ENCODE results near the gene NDST4.

GRCh38 chr4:115101675-115102074 is 11.7 kb downstream of the NDST4 start:
- TF ChIP-seq SP1 (IDR thresholded peaks at IDR 0.05) = no peak
- no peak for TF ChIP-seq FOXK2 (IDR thresholded peaks at IDR 0.05)
- TF ChIP-seq L3MBTL2 (conservative IDR thresholded peaks at IDR 0.05) = no peak
- no peak for TF ChIP-seq FOXM1 (IDR thresholded peaks at IDR 0.05; ENCODE audit: borderline replicate concordance)
- no peak for TF ChIP-seq CTBP1 (IDR thresholded peaks at IDR 0.05; ENCODE audit: borderline replicate concordance)
- no peak for TF ChIP-seq ARNT (IDR thresholded peaks at IDR 0.05)
- TF ChIP-seq ZNF384 (IDR thresholded peaks at IDR 0.05) = no peak
- no peak for TF ChIP-seq BHLHE40 (IDR thresholded peaks at IDR 0.05; ENCODE audit: borderline replicate concordance)
- no peak for TF ChIP-seq TARDBP (IDR thresholded peaks at IDR 0.05)
- no peak for TF ChIP-seq SUZ12 (IDR thresholded peaks at IDR 0.05)
- no peak for TF ChIP-seq PKNOX1 (IDR thresholded peaks at IDR 0.05)
- no peak for TF ChIP-seq FOXA1 (IDR thresholded peaks at IDR 0.05)

Measured in HEK293T (cell line).